HG03457 (cell line): ENCODE results near the gene ANKRD11.
"Not testable (repeated sequence)": the region's sequence is repeated elsewhere in the genome, so short reads cannot be mapped to it uniquely, and the experiment has no call there.

ENCODE experiments used
- ATAC-seq: cut with Tn5 transposase; IDR thresholded peaks from one replicate; pipeline ENCODE4 v1.9.1; 2021; ENCODE audit warnings: moderate number of reproducible peaks; ENCODE audit not compliant: unreplicated experiment

Gene ANKRD11

DNA sequence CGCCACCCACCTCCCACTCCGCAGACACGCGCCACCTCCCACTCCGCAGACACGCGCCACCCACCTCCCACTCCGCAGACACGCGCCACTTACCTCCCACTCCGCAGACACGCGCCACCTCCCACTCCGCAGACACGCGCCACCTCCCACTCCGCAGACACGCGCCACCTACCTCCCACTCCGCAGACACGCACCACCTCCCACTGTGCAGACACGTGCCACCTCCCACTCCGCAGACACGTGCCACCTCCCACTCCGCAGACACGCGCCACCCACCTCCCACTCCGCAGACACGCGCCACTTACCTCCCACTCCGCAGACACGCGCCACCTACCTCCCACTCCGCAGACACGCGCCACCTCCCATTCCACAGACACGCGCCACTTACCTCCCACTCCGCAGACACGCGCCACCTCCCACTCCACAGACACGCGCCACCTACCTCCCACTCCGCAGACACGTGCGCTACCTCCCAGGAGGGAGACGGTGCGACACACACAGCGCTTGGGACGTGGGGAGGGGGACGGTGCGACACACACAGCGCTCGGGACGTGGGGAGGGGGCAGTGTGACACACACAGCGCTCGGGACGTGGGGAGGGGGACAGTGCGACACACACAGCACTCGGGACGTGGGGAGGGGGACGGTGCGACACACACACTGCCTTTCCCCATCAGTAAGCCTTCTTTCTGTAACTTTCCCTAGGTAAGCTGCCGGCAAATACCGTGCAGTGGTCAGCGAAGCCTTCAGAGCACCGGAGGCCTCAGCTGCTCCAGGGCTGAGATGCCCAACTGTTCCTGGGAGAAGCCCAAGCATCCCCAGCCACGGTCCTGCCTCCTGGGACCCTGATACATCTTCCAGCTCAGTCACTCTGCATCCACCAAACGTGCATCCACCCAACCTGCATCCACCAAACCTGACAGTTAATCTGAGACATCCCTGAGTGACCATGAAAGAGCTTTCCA, 183.6 kb downstream of the ANKRD11 start:
- not testable (repeated sequence) for ATAC-seq

DNA sequence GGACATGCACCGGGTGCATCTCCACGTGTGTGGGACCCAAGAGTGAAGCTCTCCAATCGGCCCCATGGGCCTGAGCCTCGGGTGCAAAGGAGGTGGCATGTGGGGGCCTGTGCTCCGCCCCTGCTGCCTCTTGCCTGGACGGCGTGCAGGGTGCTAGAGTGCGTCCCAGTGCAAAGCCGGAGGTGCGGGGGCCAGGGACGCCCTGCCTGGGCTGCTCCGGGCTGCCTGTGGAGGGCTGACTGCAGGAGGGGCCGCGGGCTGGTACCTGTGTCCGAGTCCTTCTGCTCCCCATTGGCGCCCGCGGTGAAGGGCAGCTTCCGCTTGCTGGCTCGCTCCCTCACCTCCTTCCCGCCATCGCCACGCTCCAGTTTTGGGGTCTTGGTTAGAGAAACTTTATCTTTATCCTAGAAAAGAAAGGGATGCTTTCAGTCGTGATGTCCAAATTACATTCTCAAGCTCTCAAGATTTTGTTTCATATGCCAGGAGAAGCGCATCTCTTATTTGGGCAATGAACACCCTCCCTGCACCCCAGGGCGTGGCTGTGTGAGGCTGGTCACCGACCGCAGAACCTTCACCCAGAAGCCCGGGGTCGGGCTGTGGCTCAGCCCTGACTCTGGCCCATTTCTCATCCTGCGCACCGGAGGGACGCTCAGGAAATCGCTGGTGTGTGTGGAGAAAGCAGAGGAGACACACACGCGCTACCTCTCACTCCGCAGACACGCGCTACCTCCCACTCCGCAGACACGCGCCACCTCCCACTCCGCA, 185.2 kb downstream of the ANKRD11 start:
- no peak for ATAC-seq

DNA sequence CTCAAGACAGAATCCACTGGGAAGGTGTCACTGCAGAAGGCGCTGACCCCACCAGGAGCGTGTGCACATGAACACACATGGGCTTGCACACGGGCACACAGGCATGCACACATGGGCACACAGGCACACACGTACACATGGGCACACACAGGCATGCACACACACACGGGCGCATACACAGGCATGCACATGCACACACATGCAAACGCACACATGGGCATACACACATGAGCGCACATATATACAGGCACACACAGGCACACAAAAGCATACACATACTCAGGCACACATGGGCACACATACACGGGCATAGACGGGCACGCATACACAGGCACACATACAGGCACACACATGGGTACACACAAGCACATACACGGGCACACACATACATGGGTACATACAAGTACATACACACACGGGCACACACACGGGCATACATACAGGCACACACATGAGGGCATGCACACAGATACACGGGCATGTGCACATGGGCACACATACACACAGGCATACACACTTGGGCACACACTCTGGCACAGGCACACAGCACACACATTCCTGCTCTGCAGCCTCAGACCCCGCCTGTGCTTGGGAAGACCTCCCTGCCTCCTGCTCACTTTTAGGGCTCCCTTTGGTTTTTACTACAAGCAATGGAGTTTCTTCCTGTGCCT, 186.0 kb downstream of the ANKRD11 start:
- no peak for ATAC-seq

DNA sequence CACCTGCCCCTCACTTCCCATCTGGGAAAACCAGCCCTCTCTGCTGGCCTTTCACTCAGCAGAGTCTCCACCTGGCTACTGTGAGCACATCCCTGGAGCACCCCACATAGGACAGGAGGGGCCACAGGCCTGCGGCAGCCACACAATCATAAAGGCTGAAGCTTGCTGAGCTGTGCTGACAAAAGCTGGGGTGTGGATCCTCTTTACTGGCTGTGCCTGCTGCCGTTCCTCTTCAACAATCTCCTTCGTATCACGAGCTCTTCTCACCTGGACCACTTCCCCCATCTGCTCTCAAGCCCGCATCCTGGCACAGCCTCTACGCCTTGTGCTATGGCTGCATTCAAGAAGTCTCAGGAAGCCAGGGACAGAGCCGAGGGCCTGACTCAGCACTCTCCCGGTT, 186.7 kb downstream of the ANKRD11 start:
- ATAC-seq: no peak

DNA sequence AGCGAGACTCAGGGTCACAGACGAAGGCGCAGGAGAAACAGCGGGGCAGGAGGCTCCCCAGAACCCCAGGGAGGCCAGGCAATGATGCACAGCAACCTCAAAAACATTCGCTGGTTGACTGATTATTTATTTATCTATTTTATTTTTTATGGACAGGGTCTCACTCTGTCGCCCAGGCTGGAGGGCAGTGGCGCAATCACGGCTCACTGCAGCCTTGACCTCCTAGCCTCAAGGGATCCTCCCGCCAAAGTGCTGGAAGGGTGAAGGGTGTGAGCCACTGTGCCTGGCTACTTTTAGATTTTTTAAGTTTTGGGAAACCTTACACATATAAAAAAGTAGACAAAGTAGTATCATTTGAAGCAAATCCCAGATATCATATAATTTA, 189.4 kb downstream of the ANKRD11 start:
- no peak for ATAC-seq

DNA sequence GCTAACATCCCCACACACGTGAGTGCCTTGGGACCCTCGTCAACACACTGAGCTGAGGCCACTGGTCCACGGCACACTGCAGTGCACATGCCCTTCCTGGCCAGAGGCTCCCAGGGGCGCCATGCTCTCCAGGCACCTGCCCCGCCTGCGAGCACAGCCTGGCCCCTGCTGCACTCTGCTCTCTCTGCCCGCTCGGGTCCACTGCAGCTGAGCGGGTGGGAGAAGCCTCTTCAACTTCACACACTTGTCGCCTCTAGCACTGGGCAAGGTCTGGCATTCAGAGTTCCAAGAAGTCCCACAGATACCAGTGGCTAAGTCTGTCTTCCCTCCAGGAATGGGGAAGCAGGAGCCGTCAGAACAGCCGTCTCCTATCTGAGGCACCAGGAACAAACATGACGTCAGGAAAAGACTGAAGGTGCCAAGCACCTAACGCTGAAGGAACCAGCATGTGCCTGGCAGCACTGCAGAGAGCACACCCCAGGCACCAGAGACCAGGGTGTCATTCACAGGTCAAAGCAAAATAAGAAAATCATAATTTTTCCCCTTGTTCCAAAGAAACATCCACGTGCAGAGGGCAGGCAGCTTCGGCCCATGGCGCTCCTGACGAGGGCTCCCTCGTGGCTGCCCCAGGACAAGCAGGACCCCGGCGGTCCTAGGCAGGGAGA, 189.9 kb downstream of the ANKRD11 start:
- ATAC-seq: no peak

DNA sequence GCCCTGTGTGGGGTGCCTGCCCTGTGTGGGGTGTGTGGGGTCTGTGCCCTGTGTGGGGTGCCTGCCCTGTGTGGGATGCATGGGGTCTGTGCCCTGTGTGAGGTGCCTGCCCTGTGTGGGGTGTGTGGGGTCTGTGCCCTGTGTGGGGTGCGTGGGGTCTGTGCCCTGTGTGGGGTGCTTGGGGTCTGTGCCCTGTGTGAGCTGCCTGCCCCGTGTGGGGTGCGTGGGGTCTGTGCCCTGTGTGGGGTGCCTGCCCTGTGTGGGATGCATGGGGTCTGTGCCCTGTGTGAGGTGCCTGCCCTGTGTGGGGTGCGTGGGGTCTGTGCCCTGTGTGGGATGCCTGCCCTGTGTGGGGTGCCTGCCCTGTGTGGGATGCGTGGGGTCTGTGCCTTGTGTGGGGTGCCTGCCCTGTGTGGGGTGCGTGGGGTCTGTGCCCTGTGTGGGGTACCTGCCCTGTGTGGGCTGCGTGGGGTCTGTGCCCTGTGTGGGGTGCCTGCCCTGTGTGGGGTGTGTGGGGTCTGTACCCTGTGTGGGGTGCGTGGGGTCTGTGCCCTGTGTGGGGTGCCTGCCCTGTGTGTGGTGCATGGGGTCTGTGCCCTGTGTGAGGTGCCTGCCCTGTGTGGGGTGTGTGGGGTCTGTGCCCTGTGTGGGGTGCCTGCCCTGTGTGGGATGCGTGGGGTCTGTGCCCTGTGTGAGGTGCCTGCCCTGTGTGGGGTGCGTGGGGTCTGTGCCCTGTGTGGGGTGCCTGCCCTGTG, 190.8 kb downstream of the ANKRD11 start:
- not testable (repeated sequence) for ATAC-seq

DNA sequence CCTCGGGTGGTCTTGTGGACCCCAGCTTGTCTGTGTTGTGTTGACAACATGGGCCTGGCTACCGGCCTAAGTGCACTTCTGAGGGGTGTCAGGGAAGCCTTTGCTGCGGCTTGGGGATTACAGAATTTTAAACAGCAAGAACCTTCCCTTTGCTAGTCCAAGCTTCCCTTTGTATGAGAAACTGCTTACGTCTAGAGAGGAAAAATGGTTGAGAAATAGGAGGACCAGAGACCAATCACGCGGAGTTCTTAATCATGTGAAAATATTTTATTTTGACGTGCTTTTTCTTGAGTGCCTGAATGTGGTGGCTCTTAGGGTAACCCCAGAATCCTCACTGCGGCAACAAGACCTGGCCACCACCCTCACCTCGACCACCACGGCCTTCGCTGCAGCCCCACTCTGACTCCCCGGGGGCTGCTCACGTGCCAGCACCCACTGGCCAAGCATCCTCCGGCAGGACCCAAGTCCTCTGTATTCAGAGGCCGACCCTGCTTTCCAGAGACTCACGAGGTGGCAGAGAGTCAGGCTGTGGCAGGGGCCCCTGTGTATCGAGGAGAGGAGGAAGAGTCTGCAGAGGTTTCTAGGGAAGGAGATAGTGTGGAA, 191.6 kb downstream of the ANKRD11 start:
- no peak for ATAC-seq

DNA sequence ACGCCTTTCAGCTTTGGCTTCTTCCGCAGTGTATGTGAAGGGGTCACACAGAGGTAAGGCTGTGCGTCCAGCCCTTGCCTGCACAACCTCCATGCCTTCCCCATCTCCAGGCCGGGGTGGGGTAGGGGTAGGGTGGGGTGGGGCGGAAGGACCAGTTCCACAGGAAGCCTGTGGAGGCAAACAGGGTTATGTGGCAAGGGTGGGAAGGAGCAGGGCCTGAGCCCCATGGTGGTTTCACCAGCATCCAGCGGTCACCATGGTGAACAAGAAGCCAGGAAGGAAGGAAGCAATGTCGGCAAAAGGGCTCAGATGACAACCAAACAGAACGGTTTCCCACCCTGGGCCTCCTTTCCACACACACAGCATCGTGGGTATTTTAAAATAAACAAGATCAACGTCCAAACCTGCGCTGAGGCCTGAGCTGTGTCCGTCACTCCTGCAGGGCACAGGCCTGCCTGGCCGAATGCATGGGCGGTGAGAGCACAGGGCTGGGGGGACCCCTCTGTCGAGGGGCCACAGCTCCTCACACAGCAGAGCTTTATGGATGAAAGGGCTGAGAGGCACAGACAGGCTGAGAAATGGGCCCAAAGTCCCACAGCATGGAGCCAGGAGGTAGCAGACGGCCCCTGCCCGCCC, 192.3 kb downstream of the ANKRD11 start:
- ATAC-seq: no peak

DNA sequence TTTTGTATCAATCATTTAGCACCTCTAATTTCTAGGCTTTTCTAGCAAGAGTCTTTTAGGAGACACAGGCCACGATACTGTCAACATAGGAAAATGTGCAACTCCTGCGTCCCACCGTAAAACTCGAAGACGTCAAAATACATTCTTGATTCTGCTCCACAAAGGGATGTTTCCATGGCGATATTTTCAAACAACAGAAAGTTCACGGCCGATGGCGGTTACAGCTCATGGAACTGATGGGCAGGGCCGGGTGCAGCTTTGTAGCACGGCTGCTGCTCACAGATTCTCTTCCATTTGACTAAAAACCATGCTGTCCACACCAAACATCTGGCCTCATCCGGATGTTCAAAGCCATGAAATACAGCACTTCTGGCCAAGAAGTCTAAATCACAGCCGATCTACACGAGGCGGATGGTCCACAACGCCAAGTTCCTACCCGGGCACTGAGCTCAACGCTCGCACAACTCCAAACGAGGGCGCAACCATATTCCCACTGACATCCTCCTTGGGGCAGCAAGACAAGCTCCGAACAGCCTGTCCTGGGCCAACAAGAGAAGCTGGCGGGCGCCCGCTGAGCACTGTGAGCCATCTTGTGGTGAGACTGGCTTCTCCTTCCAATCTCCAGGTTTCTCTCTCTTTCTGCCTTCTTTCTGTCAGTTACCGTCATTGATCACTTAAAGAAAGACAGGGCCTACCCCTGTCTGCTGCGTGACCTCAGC, 193.0 kb downstream of the ANKRD11 start:
- no peak for ATAC-seq

DNA sequence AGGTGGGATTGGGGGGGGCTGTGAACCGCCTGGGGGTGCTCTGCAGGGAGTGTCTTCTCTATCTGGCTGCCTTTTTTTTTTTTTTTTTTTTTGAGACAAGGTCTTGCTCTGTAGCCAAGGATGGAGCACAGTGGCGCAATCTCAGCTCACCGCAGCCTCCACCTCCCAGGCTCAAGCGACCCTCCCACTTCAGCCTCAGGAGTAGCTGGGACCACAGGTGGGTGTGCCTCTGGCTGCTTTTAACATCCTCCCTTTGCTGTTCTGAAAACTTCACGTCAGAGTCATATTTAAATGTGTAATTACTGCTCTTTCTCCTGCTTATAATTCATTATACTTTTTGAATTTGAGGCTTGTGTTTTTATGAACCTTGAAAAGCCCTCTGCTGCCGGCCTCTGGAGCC, 194.4 kb downstream of the ANKRD11 start:
- no peak for ATAC-seq

DNA sequence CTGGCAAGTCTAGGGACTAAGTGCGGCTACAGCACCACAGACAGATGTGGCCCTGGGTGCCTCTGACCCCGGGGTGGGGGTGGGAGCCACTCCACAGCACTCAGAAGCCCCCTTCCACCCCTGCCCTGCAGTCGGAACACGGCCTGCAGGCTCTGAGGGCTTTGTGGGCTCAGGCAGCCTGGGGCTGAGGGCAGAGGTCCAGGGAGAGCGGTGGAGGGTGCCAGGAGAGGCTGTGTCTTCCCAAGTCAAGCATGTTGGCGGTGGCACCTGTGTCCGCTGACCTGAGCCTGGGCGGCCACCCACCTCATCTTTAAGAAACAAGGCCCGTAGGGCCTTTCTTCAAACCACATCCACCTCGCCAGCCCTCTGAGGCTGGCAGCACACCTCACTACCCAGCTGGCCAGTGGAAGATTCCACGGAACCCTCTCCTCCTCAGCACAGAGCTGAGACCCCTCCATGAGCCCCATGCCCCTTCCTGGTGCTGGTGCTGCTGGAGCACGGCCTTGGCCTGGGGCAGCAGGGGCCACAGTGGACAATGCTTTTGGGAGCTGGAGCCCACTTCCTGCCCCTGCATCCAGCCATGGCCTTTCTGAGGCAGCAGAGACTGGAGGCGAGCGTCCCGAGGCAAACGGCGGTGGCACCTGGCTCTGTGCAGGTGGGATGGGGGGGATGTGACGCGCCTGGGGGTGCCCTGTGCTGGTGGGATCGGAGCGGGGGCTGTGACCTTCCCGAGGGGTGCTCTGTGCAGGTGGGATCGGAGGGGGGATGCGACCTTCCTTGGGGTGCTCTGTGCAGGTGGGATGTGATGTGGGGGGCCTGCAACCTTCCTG, 195.1 kb downstream of the ANKRD11 start:
- ATAC-seq: no peak

DNA sequence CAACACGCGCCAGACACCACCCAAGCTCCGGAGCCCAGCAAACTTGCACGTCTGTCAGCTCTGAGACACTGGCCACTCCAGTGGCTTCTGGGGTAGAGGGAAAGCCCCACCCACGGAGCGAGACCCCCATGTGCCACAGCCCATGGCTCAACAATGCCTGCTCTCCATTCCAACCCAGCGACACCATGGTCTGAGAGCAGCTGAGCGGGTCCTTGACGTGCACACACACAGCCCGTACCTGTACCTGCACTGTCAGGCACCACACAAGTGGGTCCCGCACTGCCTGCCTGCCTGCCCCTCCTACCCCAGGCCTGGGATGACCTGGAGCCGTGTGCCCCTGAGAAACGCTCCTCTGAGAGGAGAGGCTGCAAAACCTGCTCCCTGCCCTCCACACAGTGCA, 195.9 kb downstream of the ANKRD11 start:
- ATAC-seq: no peak

DNA sequence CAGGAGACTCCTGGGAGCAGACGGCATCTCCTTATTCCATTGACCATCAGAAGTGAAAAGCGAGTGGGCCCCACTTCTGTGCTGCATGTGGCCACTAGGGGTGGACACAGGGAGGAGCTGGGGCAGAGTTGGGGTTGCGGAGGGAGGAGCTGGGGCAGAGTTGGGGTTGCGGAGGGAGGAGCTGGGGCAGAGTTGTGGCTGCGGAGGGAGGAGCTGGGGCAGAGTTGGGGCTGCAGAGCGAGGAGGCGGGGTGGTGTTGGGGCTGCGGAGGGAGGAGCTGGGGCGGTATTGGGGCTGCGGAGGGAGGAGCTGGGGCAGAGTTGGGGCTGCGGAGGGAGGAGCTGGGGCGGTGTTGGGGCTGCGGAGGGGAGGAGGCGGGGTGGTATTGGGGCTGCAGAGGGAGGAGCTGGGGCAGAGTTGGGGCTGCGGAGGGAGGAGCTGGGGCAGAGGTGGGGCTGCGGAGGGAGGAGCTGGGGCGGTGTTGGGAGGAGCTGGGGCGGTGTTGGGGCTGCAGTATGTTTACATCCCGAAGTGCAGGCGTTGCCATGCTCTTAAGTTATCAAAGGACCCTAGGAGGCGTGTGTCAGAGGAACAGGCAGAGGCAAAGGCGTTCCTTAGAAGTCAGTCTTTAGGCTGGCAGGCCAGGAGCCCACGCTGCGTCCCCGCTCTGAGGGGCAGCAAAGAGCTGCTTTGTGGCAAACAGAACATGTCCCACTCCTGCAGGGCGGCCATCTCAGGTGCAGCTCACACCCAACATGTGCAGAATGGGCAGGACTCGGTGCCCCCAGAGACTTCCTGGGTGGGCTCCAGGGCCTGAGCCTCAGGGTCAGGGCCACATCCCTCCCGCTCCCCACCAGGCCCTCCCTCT, 196.9 kb downstream of the ANKRD11 start:
- no peak for ATAC-seq

DNA sequence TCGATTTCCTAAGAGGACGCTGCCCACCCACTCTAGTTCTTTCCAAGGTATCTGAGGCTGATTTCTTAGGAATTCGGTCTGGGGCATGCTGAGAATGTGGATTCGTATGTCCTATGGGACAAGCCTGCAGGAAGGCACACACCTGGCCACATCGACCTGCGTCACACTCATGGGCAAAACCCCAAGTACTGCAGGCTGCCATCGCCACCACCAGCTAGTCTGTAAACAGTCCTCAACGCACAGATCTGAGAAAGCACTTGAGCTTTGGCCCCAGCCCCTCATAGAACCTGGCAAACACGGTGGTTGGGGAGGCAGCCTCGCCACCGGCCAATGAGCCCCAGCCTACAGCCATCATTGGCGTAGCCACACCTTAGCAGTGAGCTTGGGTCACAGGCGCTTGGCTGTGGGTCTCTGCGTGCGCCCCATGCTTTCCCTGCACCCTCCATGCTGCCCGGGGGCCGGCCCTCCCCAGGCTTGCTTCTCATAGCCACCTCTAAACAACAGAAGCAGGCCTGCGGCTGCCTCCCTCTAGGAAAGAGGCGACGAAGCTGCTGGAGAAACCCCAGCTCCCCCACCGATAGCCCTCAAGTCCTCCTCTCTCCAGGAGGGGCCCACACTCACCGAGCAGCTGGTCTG, 197.8 kb downstream of the ANKRD11 start:
- ATAC-seq: no peak

DNA sequence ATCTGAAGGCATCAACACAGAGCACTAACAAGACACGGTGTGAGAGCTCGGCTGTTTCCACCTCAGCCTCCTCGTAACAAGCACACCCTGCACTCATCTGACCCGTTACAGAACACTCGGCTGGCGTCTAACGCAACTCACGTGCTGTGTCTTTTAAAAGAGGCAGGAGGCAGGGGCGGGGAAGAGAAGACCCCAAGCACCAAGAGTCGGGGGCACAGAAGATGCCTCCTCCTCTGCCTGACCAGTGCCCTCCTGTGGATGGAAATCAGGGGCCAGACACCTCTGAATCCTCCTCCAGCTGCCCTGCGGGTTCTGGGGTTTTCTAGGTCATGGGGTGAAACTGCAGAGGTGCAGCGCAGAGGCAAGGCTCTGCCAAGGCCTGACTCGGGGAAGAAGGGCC, 198.6 kb downstream of the ANKRD11 start:
- ATAC-seq: no peak
